GM18511 (cell line): Measurements from ENCODE around the gene PDE4C.

Source experiments
- ATAC-seq: cut with Tn5 transposase; IDR thresholded peaks from one replicate; pipeline ENCODE4 v1.9.1; 2021; ENCODE audit warnings: mild to moderate bottlenecking, moderate library complexity; ENCODE audit not compliant: unreplicated experiment

The PDE4C gene

DNA sequence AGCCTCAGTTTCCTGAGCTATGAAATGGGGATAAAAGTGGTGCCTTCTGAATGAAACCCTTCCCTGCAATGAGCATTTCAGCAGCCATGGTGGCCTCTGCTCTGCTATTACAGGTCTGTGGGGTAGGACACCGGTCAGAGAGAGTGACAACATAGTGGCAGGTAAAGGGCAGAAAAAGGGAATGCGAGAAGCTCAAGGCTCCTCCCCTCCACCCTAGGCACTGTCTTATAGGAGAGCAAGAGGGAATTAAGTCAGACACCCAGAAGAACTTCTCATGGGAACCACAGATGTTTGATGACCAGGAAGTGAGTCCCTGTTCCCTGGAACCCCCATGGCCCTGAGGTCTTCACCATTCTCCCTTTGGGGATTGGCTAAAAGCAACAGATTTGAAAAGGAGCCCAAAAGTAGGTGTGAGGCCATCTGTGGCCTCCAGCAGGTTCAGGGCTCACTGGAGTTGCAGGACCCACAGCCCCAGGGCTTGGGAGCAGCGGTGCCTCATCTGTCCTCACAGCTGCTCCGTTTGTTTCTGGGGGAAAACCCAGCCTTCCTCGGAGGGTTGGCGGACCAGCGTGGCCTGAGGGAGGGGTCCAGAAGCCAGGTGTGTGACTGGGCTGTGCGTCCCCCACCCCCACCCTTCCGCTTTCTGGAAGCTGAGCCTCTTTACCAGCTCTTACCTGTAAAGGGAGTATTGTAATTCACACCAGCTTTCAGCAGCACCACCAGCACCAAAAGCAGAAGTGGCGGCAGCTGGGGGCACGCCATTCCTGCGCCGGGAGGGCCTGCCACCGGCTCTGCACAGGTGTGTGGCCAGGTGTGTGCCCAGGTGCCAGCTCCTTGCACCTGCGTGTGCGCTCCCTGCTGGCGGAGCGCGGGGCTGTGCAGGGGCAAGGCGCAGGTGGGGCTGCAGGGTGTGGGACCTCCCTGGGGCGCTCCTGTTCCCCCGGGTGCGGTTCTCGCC, 28.6 kb upstream of the PDE4C start:
- ATAC-seq = no peak

DNA sequence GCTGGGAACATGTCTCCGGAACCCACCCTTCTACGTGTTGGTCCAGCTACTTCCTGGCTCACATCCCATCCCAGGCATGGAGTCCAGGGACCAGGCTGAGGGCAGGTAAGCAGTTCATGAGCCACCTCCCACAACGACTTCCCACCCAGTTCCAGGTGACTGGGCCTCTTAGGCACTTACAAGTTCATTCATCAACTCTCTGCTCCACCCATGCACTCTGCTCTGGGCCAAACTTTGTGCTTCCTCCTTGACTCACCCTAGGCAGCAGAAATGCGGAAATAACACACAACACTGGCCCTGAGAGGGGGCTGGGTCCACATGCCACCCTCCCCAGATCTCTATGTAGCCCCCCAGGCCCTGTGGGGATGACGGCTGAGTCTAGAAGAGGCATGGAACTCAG, 27.5 kb upstream of the PDE4C start:
- no peak for ATAC-seq

DNA sequence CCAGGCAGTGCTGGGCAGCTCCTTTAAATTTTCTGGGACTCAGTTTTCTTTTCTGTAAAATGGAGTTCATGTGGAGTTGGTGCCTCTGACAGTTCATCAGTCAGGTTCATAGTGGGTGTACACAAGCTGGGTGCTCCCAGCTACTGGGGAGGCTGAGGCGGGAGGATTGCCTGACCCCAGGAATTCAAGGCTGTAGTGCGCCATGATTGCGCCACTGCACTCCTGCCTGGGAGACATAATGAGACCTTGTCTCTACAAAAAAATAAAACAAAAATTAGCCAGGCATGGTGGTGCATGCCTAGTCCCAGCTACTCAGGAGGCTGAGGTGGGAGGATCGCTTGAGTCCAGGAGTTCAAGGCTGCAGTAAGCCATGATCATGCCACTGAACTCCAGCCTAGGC, 26.9 kb upstream of the PDE4C start:
- ATAC-seq = no peak

DNA sequence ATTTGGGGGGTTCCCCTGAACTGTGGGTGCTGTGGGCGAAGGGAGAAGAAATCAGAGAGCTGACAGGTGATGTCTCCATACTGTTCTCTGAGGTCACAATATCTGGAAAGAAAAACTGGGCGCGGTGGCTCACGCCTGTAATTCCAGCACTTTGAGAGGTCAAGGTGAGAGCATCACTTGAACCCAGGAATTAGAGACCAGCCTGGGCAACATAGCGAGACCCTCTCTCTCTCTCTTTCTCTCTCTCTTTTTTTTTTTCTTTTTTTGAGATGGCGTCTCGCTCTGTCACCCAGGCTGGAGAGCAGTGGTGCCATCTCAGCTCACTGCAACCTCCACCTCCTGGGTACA, 26.1 kb upstream of the PDE4C start:
- no peak for ATAC-seq

DNA sequence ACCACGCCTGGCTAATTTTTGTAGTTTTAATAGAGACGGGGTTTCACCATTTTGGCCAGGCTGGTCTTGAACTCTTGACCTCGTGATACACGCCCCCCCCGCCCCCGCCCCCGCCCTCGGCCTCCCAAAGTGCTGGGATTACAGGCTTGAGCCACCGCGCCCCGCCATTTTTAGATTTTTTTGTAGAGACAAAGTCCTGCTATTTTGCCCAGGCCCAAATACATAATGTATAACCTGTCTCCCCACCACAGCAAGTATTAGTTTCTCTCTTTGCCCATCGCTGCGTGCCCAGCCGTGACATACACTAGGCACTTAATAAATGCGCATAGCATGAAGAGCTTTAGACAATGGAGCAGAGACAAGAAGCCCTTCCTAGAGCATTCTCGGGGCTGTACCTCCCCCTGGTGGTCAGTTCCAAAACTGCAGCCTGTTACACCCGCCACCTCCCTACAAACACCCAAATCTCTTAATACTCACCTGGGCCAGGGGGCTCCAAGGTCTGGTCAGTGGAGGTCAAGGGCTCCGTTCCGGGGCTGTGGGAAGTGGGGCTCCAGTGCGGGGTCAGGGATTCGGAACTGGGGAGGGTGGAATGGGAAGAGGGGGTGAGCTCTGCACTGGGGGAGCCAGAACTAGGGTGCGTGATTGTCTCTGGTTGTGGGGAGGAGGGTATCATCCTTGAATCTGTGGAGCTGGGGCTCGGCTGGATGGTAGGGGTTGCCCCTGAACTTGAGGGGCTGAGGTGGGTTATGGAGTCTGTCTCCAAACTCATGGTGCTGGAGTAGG, 25.5 kb upstream of the PDE4C start:
- ATAC-seq = no peak

DNA sequence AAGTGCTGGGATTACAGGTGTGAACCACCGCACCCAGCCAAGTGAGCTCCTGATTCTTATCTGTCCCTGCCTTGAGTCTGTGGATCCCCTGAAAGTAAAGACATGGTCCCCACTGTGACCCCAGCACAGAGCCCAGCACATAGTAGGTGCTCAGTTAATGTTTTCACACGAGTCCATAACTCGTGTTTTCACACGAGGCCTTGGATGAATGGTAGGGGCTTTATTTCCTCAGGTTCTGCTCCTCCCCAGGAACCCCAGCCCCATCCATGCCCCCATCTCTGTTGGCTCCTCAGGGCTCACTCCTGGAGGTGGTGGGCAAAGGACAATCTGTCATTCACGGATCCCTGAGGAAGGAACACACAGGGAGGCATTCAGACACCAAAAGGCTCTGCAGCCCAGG, 23.6 kb upstream of the PDE4C start:
- no peak for ATAC-seq

DNA sequence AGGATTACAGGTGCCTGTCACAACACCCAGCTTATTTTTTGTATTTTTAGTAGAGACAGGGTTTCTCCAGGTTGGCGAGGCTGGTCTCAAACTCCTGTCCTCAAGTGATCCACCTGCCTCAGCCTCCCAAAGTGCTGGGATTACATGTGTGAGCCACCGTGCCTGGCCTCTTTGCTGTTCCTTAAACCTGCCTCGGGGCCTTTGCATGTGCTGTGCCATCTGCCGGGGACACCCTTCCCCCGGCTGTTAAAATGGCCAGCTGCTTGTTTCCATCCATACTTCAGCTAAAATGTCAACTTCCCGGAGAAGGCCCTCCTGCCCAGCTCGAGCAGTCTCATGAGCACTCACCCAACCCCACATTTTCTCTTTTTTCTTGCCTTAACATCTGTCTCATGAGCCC, 19.1 kb upstream of the PDE4C start:
- ATAC-seq = no peak

DNA sequence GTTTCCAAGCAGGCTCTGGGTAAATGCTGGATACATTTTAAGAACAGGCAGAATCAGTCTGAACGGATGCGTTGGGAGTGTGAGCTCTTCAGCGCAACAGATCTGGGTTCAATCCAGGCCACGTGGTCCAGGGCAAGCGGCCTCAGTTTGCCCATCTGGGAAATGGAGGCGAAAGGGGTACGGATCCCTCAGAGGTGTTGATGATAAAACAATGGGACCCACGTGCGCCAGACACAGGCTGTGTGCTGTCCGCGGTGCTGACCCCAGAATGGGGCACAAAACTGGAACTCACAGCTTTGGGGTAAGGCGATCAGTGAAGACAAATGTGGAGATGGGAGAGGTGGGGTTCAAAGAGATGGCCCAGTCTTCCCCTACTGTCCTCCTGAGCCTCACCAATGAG, 13.1 kb upstream of the PDE4C start:
- no peak for ATAC-seq

DNA sequence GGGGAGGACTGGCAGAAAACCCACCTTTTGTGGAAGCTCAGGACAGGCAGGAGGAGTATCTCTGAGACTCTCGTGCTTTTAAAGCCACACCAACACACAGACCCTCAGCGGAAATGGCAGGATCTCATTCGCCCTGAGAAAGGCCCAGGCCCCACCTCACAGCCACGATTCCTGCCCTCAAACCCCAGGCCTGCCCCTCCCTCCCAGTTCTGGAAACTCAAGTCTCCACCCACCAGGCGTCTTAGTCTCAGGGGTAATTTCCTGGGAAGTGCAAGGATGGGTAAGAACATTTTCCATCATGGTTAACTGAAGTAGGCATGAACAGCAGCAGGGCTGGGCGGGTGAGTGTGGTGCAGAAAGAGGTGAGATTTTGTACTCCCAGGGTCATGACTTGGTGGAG, 8.0 kb upstream of the PDE4C start:
- no peak for ATAC-seq

DNA sequence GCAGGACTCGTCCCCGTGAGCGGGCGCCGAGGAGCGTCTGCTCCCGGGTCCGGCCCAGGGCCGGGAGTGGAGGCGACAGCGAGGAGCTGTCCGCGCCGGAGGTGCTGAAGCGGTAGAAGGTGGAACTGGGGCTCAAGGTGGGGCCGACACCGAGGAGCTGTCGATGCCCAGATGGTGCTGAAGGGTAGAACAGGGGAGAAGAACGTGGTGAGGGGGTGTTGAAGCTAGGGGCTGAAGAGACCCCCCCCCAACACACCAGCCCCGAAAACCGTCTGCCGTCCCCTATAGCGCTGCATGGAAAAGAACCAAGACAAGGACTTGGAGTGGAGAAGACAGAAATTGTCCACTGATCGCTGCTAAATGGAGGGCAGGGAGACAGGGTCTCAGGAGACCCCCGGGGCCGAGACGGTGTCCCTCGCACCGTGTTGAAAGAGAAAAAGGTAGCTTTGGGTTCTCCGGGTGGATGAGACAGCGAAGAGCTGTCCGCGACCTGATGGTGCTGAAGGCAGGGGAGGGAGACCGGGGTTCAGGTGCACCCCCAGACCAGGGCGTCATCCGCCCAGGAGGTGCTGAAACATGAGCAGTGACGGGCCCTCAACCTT, 7.1 kb upstream of the PDE4C start:
- ATAC-seq = no peak

DNA sequence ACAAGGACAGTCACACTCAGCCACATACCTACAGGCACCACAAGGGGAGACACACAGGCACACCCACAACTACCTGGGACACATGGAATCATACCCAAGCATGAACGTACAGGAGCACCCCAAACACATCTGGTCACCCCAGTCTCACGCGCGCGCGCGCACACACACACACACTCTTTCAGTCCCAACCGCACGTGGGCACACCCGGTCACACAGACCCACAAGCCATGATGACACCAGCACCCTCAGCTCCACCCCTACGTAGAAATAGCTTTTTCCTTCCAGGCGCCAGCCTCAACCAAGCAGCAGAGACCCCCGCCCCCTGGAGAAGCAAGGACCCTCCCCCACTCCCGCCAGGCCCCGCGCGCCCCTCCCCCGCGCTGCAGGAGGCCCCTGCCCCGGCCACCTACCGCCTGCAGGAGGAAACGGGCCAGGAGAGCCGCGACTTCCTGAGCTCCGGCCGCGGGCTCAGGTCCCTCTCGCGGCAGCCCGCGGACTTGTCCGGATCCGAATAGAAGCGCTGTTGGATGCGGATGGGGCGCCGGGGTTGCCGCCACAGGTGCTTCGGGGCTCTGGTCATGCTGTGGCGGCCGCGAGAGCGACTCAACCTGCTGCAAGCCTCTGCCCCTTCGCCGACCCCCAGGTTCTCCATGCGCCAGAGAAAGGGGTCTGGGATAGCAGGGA, 6.4 kb upstream of the PDE4C start:
- ATAC-seq = no peak

DNA sequence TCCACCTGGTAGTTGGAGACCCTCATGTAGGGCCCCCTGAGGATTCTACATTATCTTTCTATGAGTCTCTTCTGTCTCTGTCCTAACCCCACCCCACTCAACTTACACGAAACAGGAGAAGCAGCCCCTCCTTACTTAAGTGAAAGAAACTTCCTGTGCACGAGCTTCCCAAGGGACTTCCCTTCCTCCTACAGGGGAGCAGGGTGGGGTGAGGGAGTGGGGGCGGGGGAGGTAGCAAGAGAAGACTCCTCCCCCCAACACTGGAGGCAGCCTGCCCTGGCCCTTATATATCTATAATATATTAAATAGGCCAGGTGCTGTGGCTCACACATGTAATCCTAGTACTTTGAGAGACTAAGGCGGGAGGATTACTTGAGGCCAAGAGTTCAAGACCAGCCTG, 5.5 kb upstream of the PDE4C start:
- ATAC-seq = no peak

DNA sequence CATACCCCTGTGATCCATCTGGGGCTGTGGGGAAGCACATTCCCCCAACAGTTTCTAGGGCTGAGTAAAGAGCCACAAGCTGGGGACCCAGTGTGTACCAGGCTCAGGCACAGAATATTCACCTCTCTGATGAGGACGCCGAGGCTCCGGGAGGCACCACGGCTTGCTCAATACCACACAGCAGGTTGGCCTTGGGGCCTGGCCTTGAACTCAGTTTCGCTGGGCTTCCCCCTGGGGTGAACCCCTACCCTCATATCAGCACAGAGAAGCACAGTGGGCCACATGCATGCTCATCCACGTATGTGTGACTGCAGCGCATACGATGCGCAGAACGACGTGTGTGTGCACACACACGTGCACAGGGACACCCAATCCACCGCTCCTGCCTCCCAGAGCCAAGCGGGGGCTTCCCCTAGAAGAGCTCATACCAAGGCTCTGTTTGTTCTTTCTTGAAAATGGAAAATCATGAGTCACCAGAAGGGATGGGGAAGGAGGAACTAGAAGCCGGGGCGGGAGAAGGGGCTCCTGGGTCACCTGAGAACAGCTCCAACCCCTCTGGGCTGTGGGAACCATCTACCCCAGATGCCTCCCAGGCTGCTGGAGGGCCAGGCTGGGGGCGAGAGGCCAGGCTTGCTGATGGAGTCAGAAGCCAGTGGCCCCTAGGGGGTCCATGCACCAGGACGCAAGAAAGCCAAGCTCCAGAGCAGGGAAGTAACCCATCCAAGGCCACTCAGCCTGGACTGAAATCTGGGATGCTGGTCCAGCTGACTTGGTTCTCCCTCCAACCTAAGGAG, 4.9 kb upstream of the PDE4C start:
- no peak for ATAC-seq

DNA sequence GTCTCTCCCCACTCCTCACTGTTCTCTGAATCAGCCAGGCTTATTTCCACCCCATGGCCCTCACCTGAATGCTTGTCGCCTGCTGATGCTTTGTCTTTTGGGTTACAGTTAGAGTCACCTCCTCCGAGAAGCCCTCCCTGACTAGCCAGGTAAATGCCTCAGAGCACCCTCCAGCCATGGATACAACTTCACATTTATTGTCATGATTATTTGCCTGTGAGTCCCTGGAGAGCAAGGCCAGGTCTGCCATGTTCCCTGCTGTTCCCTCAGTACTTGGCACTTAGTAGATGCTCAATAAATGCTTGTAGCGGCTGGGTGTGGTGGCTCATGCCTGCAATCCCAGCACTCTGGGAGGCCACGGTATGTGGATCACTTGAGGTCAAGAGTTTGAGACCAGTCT, 3.7 kb upstream of the PDE4C start:
- ATAC-seq = no peak

DNA sequence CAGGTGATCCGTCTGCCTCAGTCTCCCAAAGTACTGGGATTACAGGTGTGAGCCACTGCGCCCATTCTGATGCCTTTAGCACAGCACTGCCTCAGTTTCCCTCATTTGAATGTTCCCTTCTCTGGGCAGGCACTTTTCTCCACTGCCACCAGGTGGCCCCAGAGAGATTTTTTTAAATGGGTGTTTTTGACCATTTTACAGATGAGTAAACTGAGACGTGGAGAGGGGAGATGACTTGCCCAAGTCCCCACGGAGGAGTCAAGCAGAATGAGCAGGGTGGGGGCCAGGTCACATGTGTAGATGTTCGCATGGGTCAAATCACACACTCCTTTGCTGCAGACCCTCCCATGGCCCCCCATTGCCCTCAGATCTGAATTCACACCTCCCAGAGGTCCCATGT, 3.2 kb upstream of the PDE4C start:
- ATAC-seq = no peak

DNA sequence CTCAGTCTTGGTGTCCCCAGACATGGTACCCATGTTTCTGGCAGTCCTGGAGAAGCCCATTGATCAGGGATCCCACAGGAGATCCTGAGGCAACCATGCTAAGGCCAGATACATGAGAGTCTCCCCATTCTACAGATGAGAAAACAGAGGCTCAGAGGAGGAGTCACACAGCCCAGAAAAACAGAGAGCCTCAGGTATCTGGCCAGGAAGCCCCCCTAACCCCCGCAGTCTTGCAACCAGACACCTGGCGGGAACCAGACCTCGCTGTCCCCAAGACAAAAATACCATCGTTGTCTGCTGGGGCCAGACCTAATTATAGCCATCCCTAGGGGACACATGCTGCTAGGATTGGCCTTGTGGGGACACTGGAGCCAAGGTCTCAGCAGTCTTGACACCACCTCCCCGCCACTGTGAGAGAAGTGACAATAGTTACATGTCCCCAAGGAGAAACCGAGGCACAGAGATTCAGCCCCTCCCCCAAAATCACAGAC, 1.6 kb upstream of the PDE4C start:
- no peak for ATAC-seq

DNA sequence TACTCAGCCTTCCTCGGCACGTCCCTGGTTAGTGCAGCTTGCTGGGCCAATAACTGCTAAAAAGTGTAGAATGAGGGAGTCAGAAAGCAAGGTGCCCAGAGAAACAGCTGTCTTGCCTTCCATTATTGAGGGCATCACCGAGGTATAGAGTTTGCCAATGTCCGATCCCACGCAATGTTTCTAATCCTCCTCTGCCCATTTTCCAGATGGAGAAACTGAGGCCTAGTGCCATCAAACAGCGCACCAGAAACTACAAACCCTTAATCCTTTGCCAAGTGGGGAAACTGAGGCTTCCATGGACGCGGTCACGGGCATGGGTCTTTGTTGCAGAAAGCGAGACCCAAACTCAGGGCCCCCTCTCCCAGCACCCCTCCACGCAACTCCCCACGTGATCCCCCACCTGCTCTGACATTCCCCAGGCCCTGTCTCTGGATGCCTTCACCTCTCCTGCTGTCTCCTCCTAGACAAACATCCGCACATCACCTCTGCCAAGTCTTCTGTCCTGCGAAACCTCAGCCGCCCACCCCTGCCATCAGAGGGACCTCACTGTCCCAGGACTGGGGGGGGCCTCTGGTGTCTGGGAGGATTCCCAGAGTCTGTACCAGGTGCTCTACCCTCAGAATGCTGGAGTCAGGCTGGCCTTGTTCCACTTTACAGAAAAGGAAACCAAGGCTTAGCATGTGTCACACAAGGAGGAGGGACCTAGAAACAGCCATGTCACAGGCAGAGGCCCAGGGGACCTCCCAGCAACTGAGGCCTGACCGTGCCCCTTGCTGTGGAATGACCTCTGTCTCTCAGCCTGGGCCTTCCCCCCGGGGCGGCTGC, 930 bp upstream of the PDE4C start:
- ATAC-seq = no peak

DNA sequence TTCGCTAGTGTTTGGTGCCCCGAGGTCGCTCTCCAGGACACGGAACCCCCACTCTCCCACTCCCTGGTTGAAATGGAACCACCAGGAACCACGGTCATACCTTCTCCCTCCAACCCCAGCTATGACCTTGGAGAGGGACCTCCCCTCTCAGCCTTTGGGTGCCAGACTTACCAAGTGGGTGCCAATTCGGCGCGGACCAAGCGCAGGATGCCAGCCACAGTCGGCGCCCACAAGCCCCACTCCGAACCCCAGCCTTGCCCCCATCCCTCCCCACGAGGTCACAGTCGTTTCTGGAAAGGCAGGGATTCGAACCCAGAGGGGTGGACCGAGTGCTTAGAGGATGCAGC, 910 bp downstream of the PDE4C start:
- no peak for ATAC-seq

DNA sequence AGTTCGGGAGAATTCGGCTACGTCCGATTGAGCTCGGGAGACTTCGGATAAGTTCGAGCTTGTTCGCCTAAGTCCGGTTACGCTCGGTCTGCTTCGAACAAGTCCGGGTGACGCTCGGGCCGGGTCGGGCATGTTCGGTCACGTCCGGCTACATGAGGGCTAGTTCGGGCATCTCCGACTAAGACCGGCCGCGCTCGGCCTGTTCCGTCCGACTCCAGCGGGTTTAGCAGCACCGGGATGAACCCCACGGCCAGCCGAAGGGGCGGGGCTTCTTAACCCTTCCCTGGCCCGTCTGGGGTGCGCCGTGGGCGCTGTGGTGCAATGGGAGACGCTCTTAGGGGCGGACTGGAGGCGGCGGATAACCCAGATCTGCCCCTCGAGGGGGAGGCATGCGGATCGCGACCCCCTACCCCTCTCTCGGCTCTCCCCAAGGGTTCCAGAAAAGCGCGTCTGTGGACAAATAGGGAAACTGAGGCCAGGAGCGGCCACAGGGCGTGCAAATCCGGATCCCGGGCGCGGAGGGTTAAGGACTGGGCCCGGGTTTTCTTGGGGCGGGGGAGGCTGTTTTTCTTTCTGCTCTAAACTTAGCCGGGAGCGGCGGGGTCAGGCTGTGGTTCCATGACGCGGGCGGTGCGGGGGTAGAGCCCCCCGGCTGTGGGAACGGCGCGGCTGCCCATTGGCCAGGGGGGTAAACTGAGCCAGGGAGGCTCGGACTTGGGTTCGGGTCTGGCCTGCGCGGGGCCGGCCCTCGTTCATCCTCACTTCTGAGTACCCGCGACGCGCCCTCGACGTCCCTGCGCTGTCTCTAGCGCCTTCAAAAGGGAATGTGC, 1.5 kb downstream of the PDE4C start:
- peak; percentile 93 for ATAC-seq
